BE2C (cell line): ENCODE data around the gene DACT1.

ENCODE experiments used
- DNase-seq: peaks from one replicate; pipeline ENCODE4 v3.0.0-alpha.2; 2020
- H3K27me3 ChIP-seq: fragments of 250-450 bp; sonication (Bioruptor Pico); 2 replicates; pipeline ENCODE4 v1.5.1; 2020; ENCODE audit warnings: mild to moderate bottlenecking
- H3K36me3 ChIP-seq: fragments of 250-450 bp; sonication (Bioruptor Pico); 2 replicates; pipeline ENCODE4 v1.5.1; 2020; ENCODE audit warnings: mild to moderate bottlenecking
- H3K4me1 ChIP-seq: fragments of 250-450 bp; sonication (Bioruptor Pico); 2 replicates; pipeline ENCODE4 v1.5.1; 2020
- H3K4me3 ChIP-seq: 2 replicates; pipeline ENCODE4 v1.5.1; 2011; ENCODE audit warnings: low read depth, low read length
- H3K9me3 ChIP-seq: fragments of 250-450 bp; sonication (Bioruptor Pico); 2 replicates; pipeline ENCODE4 v1.5.1; 2020
- TF ChIP-seq, protein P1 (sequence below): IDR thresholded peaks from 2 replicates; pipeline ENCODE4 v1.5.1; 2012; ENCODE audit warnings: mild to moderate bottlenecking, low read depth, low read length

Gene DACT1

DNA sequence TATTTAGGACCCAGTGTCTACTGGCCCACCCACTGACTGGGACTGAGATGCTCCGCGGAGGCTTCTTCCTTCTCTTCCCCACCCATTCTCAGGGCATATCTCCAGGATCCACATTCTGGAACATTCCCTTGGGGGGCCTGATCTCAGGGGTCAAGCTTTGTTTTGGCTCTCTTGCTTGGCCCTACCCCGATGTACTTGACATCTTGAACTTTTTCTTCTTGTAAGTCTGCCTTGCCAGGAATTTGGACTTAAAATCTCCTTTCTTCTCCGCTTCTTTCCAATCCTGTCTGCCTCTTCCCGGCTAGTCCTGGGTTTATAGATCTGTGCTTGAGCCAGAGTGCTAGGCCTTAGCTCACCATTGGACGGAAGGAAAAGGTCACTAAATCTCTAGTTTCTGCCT lies 22.1 kb downstream of the DACT1 start:
- DNase-seq: no peak
- H3K4me1 ChIP-seq: no peaks in the 10 kb centered on the region
- TF ChIP-seq, protein P1, sequence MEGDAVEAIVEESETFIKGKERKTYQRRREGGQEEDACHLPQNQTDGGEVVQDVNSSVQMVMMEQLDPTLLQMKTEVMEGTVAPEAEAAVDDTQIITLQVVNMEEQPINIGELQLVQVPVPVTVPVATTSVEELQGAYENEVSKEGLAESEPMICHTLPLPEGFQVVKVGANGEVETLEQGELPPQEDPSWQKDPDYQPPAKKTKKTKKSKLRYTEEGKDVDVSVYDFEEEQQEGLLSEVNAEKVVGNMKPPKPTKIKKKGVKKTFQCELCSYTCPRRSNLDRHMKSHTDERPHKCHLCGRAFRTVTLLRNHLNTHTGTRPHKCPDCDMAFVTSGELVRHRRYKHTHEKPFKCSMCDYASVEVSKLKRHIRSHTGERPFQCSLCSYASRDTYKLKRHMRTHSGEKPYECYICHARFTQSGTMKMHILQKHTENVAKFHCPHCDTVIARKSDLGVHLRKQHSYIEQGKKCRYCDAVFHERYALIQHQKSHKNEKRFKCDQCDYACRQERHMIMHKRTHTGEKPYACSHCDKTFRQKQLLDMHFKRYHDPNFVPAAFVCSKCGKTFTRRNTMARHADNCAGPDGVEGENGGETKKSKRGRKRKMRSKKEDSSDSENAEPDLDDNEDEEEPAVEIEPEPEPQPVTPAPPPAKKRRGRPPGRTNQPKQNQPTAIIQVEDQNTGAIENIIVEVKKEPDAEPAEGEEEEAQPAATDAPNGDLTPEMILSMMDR: no peak
- no peak overlapping the region for H3K4me3 ChIP-seq
- H3K9me3 ChIP-seq: no peaks in the 10 kb centered on the region
- H3K36me3 ChIP-seq: no peaks in the 10 kb centered on the region
- no peaks in the 10 kb centered on the region for H3K27me3 ChIP-seq

DNA sequence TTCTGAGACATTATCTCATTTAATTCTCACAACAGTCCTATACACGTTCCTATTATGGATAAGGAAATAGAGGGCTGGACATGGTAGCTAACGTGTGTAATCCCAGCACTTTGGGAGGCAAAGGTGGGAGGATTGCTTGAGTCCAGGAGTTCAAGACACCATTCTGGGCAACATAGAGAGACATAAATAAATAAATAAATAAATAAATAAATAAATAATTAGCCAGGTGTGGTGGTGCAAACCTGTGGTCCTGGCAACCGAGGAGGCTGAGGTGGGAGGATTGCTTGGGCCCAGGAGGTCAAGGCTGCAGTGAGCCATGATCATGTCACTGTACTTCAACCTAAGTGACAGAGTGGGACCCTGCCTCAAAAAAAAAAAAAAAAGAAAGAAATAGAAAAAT lies 22.6 kb downstream of the DACT1 start:
- Histone ChIP-seq H3K36me3 (no peaks in the 10 kb centered on the region), H3K4me1 (no peaks in the 10 kb centered on the region), H3K4me3 (no peak overlapping the region), H3K9me3 (no peaks in the 10 kb centered on the region), H3K27me3 (no peaks in the 10 kb centered on the region)
- TF ChIP-seq, protein P1: no peak
- no peak for DNase-seq

DNA sequence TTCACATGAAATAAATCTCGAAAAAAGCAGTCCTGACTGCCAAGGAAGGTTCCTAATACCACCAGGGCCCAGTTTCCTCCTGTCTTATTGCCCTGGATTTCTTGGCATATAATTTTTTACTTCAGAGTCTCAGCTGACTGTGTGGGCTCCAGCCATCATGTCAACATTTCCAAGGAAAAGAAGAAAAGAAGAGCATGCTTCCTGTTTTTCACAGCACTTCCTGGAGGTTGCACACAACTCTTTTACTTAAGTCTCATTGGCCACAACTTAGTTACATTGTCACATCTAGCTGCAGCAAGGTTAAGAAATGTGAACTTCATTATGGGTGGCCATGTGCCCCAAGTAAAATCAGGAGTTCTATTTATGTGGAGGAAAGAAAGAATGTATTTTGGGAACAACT lies 24.3 kb downstream of the DACT1 start:
- TF ChIP-seq, protein P1: no peak
- DNase-seq: no peak
- H3K27me3 ChIP-seq: no peaks in the 10 kb centered on the region
- H3K4me1 ChIP-seq: no peaks in the 10 kb centered on the region
- H3K4me3 ChIP-seq: no peak overlapping the region
- H3K9me3 ChIP-seq: no peaks in the 10 kb centered on the region
- no peaks in the 10 kb centered on the region for H3K36me3 ChIP-seq

DNA sequence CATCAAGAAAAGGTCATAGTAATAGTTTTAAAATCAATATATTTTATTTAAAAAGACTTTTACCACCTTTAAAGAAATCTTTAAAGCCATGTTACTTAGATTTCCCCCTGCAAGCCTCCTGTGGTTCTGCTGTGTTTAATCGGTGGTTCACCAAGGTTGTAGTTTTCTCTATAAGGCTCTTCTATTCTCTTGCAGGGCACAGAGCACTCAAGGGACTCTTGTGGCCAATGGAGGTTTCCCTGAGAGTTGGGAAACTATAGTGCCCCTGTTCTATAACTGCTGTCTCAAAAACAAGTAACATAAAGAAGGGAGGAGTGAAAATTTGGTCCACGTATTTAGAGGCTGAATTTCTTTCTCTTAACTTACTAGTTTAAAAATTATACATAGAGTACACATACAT lies 25.0 kb downstream of the DACT1 start:
- H3K9me3 ChIP-seq: no peaks in the 10 kb centered on the region
- H3K4me1 ChIP-seq: no peaks in the 10 kb centered on the region
- TF ChIP-seq, protein P1: no peak
- H3K27me3 ChIP-seq: no peaks in the 10 kb centered on the region
- no peak for DNase-seq
- H3K36me3 ChIP-seq: no peaks in the 10 kb centered on the region
- H3K4me3 ChIP-seq: no peak overlapping the region

DNA sequence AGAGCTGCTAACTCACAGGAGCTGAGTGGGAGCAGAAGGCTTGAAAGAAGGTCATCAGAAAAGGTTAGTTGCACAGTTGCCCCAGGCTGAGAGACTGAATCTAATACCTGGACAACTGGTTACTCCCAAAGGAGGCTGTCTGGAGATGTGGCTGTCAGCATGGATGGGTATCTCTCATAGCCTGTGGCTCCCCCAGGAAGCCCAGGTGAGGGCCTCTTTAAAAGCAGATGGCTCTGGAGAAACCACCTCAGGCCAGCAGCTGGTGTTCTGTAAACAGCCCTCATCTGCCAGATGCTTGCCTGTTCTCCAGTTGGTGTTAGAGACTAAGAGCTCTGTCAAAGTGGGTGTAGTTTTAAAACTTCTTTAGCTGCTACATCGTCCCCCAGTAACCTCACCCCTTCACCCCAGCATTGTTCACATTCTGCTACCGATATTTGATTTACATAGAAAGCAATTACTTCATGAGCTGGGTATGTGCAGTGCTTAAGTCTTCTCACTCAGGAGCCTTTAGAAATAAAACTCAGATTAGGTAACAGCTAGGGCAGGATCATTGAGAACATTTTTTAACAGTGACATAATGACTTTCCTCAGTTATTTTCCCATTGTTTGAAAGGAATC lies 25.8 kb downstream of the DACT1 start:
- DNase-seq: peak; percentile 51
- Histone ChIP-seq H3K36me3 (no peaks in the 10 kb centered on the region), H3K9me3 (no peaks in the 10 kb centered on the region), H3K4me3 (no peak overlapping the region), H3K27me3 (no peaks in the 10 kb centered on the region), H3K4me1 (no peaks in the 10 kb centered on the region)
- TF ChIP-seq, protein P1: no peak

DNA sequence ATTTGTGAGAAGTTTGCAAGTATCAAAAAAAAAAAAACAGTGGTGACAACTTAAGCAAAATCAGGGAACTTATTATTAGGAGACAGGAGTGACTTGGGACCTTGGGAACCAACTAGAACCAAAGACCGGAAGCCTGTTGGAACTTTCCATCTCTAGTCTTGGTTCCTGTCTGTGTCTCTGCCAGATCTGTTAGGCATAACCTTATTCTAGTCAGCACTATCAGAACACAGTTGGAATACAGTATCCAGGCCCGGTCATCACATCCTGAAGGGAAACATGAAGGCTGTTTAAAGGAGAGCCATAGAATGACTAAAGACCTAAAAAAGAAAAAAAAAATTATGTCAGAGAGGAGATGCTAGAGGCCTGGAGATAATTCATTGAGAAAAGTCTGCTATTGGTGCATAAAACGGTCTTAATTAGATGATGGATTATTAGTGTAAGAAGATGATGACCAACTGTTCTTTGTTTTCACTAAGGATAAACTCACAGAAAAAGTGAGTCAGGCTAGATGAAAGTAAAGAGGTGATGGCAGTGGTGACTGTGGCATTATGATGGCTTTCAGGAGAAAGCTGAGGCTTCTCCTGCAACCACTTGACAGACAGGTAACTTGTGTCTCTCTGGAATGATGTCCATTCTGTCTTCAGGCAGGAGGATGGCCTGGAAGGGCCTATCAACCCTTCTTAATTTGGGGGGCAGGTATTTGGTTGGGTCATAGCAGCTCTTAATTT lies 28.2 kb downstream of the DACT1 start:
- Histone ChIP-seq H3K4me1 (no peaks in the 10 kb centered on the region), H3K4me3 (no peak overlapping the region), H3K9me3 (no peaks in the 10 kb centered on the region), H3K27me3 (no peaks in the 10 kb centered on the region; the same call in 1 of the 2 replicates), H3K36me3 (no peaks in the 10 kb centered on the region)
- DNase-seq: no peak
- TF ChIP-seq, protein P1: no peak
